HG02798 (cell line): ENCODE results near the gene FAM229A.

Experiments used
- ATAC-seq: cut with Tn5 transposase; IDR thresholded peaks from one replicate; pipeline ENCODE4 v1.9.1; 2021; ENCODE audit warnings: mild to moderate bottlenecking; ENCODE audit not compliant: unreplicated experiment, poor library complexity

FAM229A gene

GRCh38 chr1:32333251-32333963 is 28.9 kb downstream of the FAM229A start:
- no peak for ATAC-seq

- no peak for ATAC-seq
Observed at GRCh38 chr1:32332290-32333079, 29.8 kb downstream of the FAM229A start.

GRCh38 chr1:32331549-32331948 is 30.7 kb downstream of the FAM229A start:
- no peak for ATAC-seq

- ATAC-seq: no peak
Observed at GRCh38 chr1:32330558-32331151, 31.6 kb downstream of the FAM229A start.

GRCh38 chr1:32329931-32330466 is 32.3 kb downstream of the FAM229A start:
- ATAC-seq: no peak

- no peak for ATAC-seq
Observed at GRCh38 chr1:32327204-32327603, 35.1 kb downstream of the FAM229A start.

- no peak for ATAC-seq
Observed at GRCh38 chr1:32321712-32322291, 40.5 kb downstream of the FAM229A start.

GRCh38 chr1:32318127-32318869 is 44.0 kb downstream of the FAM229A start:
- ATAC-seq: no peak

- no peak for ATAC-seq
Observed at GRCh38 chr1:32316903-32317277, 45.4 kb downstream of the FAM229A start.

GRCh38 chr1:32311709-32312393 is 50.4 kb downstream of the FAM229A start:
- no peak for ATAC-seq
